H1 (cell line): ENCODE data around the gene SLC6A7. TPM values are rescaled to one million over a fixed set of nuclear protein-coding genes. Genes with fewer than 3 reads are reported as not detected.

ENCODE experiments used
- CTCF ChIA-PET: fragments of 300-600 bp; sonication (Branson Sonifier 250); formaldehyde crosslinking; loops from one replicate; lab custom pipeline; 2021; ENCODE audit not compliant: partially characterized antibody; lab: Charles Lee
- POLR2A ChIA-PET: fragments of 300-600 bp; sonication (Branson Sonifier 250); formaldehyde crosslinking; loops from one replicate; lab custom pipeline; 2021; ENCODE audit warnings: inconsistent platforms; ENCODE audit not compliant: partially characterized antibody; lab: Charles Lee
- DNase-seq, 2 experiments: peaks; one replicate each; pipeline versions ENCODE4 v3.0.0 to v3.0.0-alpha.2; 2010 to 2022; ENCODE audit warnings: low spot score in 2 of 2, low read depth in 1 of 2, mixed read lengths in 1 of 2
- FAIRE-seq: peaks from 2 replicates; lab custom pipeline; 2011; peaks lifted over from hg19 to GRCh38; lab: Jason Lieb, UNC
- H2AFZ ChIP-seq: 2 replicates; pipeline ENCODE4 v1.8.1; 2012; ENCODE audit warnings: low read length, inconsistent platforms
- H2AK5ac ChIP-seq: 2 replicates; pipeline ENCODE4 v1.6.1; 2013; ENCODE audit warnings: low read depth, low read length
- H2BK120ac ChIP-seq: replicated peaks from 2 replicates; pipeline ENCODE3; 2013; ENCODE audit warnings: low read depth, low read length, inconsistent platforms
- H2BK12ac ChIP-seq: 2 replicates; pipeline ENCODE4 v1.6.1; 2013; ENCODE audit warnings: low read depth, low read length
- H2BK15ac ChIP-seq: 2 replicates; pipeline ENCODE4 v1.6.1; 2013; ENCODE audit warnings: low read length
- H2BK20ac ChIP-seq: 2 replicates; pipeline ENCODE4 v1.6.1; 2013; ENCODE audit warnings: low read length
- H2BK5ac ChIP-seq: 2 replicates; pipeline ENCODE4 v1.6.1; 2013; ENCODE audit warnings: low read depth, low read length
- H3K14ac ChIP-seq: 2 replicates; pipeline ENCODE4 v1.6.1; 2013; ENCODE audit warnings: inconsistent platforms; ENCODE audit not compliant: insufficient read length
- H3K18ac ChIP-seq: 2 replicates; pipeline ENCODE4 v1.6.1; 2013; ENCODE audit warnings: low read length; ENCODE audit errors: extremely low read depth
- H3K23ac ChIP-seq: 2 replicates; pipeline ENCODE4 v1.6.1; 2013; ENCODE audit warnings: inconsistent platforms; ENCODE audit not compliant: insufficient read length
- H3K23me2 ChIP-seq: 2 replicates; pipeline ENCODE4 v1.6.1; 2013; ENCODE audit warnings: low read depth, low read length
- H3K27ac ChIP-seq: 2 replicates; pipeline ENCODE4 v1.6.1; 2011; ENCODE audit warnings: low read depth, low read length, inconsistent platforms
- H3K27me3 ChIP-seq, 4 experiments: replicated peaks in 1 of 4; 1 replicate in 1 of 4; 2 replicates in 3 of 4; pipeline versions ENCODE4 v1.6.1 to v1.8.1; 2011 to 2013; ENCODE audit warnings: low read length in 3 of 4, mild to moderate bottlenecking in 3 of 4, inconsistent platforms in 2 of 4, mixed read lengths in 2 of 4, moderate library complexity in 1 of 4; ENCODE audit not compliant: control insufficient read depth in 3 of 4, insufficient read depth in 3 of 4; ENCODE audit errors: extremely low read depth in 1 of 4
- H3K36me3 ChIP-seq, 4 experiments: 2 replicates each; pipeline versions ENCODE4 v1.6.1 to v1.8.1; 2011 to 2013; ENCODE audit warnings: mild to moderate bottlenecking in 4 of 4, low read length in 3 of 4, moderate library complexity in 2 of 4, control low read depth in 1 of 4, inconsistent platforms in 1 of 4; ENCODE audit not compliant: insufficient read depth in 4 of 4, control insufficient read depth in 2 of 4
- H3K4ac ChIP-seq: replicated peaks from 2 replicates; pipeline ENCODE3; 2013; ENCODE audit warnings: low read length, low read depth, mixed read lengths, inconsistent platforms; ENCODE audit not compliant: insufficient read length
- H3K4me1 ChIP-seq, 4 experiments: replicated peaks in 1 of 4; 1 replicate in 1 of 4; 2 replicates in 3 of 4; pipeline versions ENCODE4 v1.6.1 to v1.8.1; 2011 to 2013; ENCODE audit warnings: low read length in 3 of 4, inconsistent platforms in 2 of 4, mixed read lengths in 1 of 4; ENCODE audit not compliant: insufficient read depth in 4 of 4, control insufficient read depth in 3 of 4
- H3K4me2 ChIP-seq, 2 experiments: 2 replicates each; pipeline versions ENCODE4 v1.6.1 to v1.8.1; 2011 to 2013; ENCODE audit warnings: low read depth in 2 of 2, low read length in 2 of 2, control low read depth in 1 of 2, inconsistent platforms in 1 of 2, mild to moderate bottlenecking in 1 of 2; ENCODE audit not compliant: insufficient read depth in 1 of 2
- H3K4me3 ChIP-seq, 4 experiments: fragments of 200-600, 300-600 bp in 1 of 4; sonication (generic), shearing (Covaris generic), sonication (Bioruptor Twin) in 1 of 4; 2 replicates each; pipeline versions ENCODE4 v1.5.1 to v1.8.1; 2011 to 2016; ENCODE audit warnings: low read length in 4 of 4, low read depth in 3 of 4, control low read depth in 2 of 4, inconsistent platforms in 2 of 4, mild to moderate bottlenecking in 2 of 4, mixed read lengths in 1 of 4, moderate library complexity in 1 of 4; ENCODE audit not compliant: insufficient read depth in 2 of 4; ENCODE audit errors: extremely low read depth in 1 of 4
- H3K56ac ChIP-seq: replicated peaks from 2 replicates; pipeline ENCODE3; 2013; ENCODE audit warnings: low read depth, mild to moderate bottlenecking, mixed read lengths, low read length, inconsistent platforms; ENCODE audit not compliant: insufficient read length
- H3K79me1 ChIP-seq: 2 replicates; pipeline ENCODE4 v1.6.1; 2013; ENCODE audit warnings: low read depth, low read length, control low read depth
- H3K79me2 ChIP-seq, 2 experiments: 2 replicates each; pipeline versions ENCODE4 v1.6.1 to v1.8.1; 2012 to 2013; ENCODE audit warnings: low read length in 2 of 2, mild to moderate bottlenecking in 2 of 2, inconsistent platforms in 1 of 2; ENCODE audit not compliant: insufficient read depth in 2 of 2, control insufficient read depth in 1 of 2
- H3K9ac ChIP-seq, 4 experiments: replicated peaks in 1 of 4; 1 replicate in 1 of 4; 2 replicates in 3 of 4; pipeline versions ENCODE4 v1.6.1 to v1.8.1; 2011 to 2013; ENCODE audit warnings: low read depth in 3 of 4, low read length in 3 of 4, control low read depth in 2 of 4, mild to moderate bottlenecking in 2 of 4, moderate library complexity in 2 of 4, inconsistent platforms in 1 of 4; ENCODE audit errors: extremely low read depth in 1 of 4
- H3K9me3 ChIP-seq, 2 experiments: 2 replicates each; pipeline versions ENCODE4 v1.6.1 to v1.8.1; 2012 to 2013; ENCODE audit warnings: mild to moderate bottlenecking in 2 of 2, moderate library complexity in 2 of 2, control low read depth in 1 of 2, inconsistent platforms in 1 of 2, low read depth in 1 of 2, low read length in 1 of 2, mixed read lengths in 1 of 2; ENCODE audit not compliant: insufficient read depth in 2 of 2
- H4K20me1 ChIP-seq, 2 experiments: replicated peaks in 1 of 2; 2 replicates each; pipeline versions ENCODE3 to v1.8.1; 2011 to 2013; ENCODE audit warnings: inconsistent platforms in 2 of 2, low read length in 2 of 2, mild to moderate bottlenecking in 1 of 2; ENCODE audit not compliant: insufficient read depth in 2 of 2, control insufficient read depth in 1 of 2
- H4K5ac ChIP-seq: 2 replicates; pipeline ENCODE4 v1.6.1; 2013; ENCODE audit warnings: low read length, low read depth, mixed read lengths, inconsistent platforms; ENCODE audit not compliant: insufficient read length
- H4K8ac ChIP-seq: 2 replicates; pipeline ENCODE4 v1.8.0; 2013; ENCODE audit warnings: mild to moderate bottlenecking, moderate library complexity, low read length, inconsistent platforms; ENCODE audit not compliant: insufficient read depth; ENCODE audit errors: extremely low read depth
- H4K91ac ChIP-seq: replicated peaks from 2 replicates; pipeline ENCODE3; 2013; ENCODE audit warnings: low read length, mixed read lengths, inconsistent platforms; ENCODE audit not compliant: insufficient read length
- CBX8 ChIP-seq: fragments of 300-800, 300-1000 bp; sonication (generic); IDR thresholded peaks from 2 replicates; pipeline ENCODE4 v1.7.1; 2016; ENCODE audit warnings: low read depth, low read length, borderline replicate concordance
- CEBPB ChIP-seq: IDR thresholded peaks from 2 replicates; pipeline ENCODE4 v1.6.1; 2012; ENCODE audit warnings: low read depth, low read length
- CTCF ChIP-seq, 3 experiments: IDR thresholded peaks; 1 replicate in 2 of 3; 2 replicates in 1 of 3; pipeline versions ENCODE4 v1.5.1 to v1.6.1; 2011; ENCODE audit warnings: low read length in 3 of 3, mild to moderate bottlenecking in 3 of 3, inconsistent platforms in 2 of 3, low read depth in 1 of 3, moderate library complexity in 1 of 3; ENCODE audit not compliant: insufficient read depth in 1 of 3; ENCODE audit errors: control extremely low read depth in 1 of 3
- GABPA ChIP-seq: IDR thresholded peaks from 2 replicates; pipeline ENCODE4 v1.6.1; 2011; ENCODE audit warnings: mild to moderate bottlenecking, low read length, moderate library complexity, borderline replicate concordance; ENCODE audit not compliant: insufficient read depth
- HDAC2 ChIP-seq, 2 experiments: fragments of 300-600 bp in 1 of 2; sonication (generic) in 1 of 2; IDR thresholded peaks; 2 replicates each; pipeline ENCODE4 v1.6.1; 2011 to 2012; ENCODE audit warnings: low read depth in 2 of 2, low read length in 2 of 2, mild to moderate bottlenecking in 2 of 2, moderate library complexity in 2 of 2, borderline replicate concordance in 1 of 2, inconsistent platforms in 1 of 2
- KDM4A ChIP-seq: IDR thresholded peaks from one replicate; pipeline ENCODE4 v1.7.1; 2012; ENCODE audit warnings: low read depth, mild to moderate bottlenecking, moderate library complexity, low read length, inconsistent platforms; ENCODE audit not compliant: severe bottlenecking
- MAX ChIP-seq: IDR thresholded peaks from 2 replicates; pipeline ENCODE4 v1.6.1; 2012; ENCODE audit warnings: inconsistent platforms
- POLR2AphosphoS5 ChIP-seq: IDR thresholded peaks from 2 replicates; pipeline ENCODE4 v1.6.1; 2011; ENCODE audit warnings: low read depth, low read length
- SIX5 ChIP-seq: IDR thresholded peaks from 2 replicates; pipeline ENCODE4 v1.6.1; 2011; ENCODE audit warnings: mild to moderate bottlenecking, low read depth, low read length
- SUZ12 ChIP-seq: fragments of 200-600 bp; sonication (generic); IDR thresholded peaks from 2 replicates; pipeline ENCODE4 v1.6.1; 2012; ENCODE audit warnings: mild to moderate bottlenecking, inconsistent platforms, low read length, moderate library complexity, mixed read lengths
- TEAD4 ChIP-seq: IDR thresholded peaks from 2 replicates; pipeline ENCODE4 v1.6.1; 2012; ENCODE audit warnings: low read depth, low read length, inconsistent platforms, mixed read lengths
- WGBS, 2 experiments: shearing (Covaris generic) in 1 of 2; methylation state at CpG; one replicate each; pipeline versions ENCODE4 v1.1.6 to v1.1.7; 2013 to 2015; ENCODE audit warnings: low lambda C conversion rate in 2 of 2, mixed read lengths in 2 of 2, inconsistent platforms in 1 of 2, low coverage in 1 of 2, missing lambda C conversion rate in 1 of 2; ENCODE audit not compliant: insufficient replicate concordance in 2 of 2, insufficient coverage in 1 of 2, insufficient read length in 1 of 2; ENCODE audit errors: extremely low coverage in 1 of 2, missing lambda C conversion rate in 1 of 2; 5-methylcytosine and 5-hydroxymethylcytosine counted together
- polyA plus RNA-seq, 7 experiments: library from polyadenylated mRNA; depleted of rRNA in 3 of 7; stranded (reverse) in 5 of 7; unstranded in 2 of 7; fragments of >200 nt in 5 of 7; fragments of 200-250 nt in 2 of 7; gene quantifications; 1 replicate in 5 of 7; 2 replicates in 1 of 7; 4 replicates in 1 of 7; pipeline versions ENCODE4 v1.2.1 to v1.2.3, GENCODE V29; 2011 to 2013; ENCODE audit warnings: missing spikeins in 2 of 7, mixed read lengths in 2 of 7
- total RNA-seq: library from RNA; stranded (reverse); fragmentation: NEBNext Ultra II Directional; extraction: Animal tissue kit (Norgen Biotek cat#: 25700); gene quantifications from 2 replicates; pipeline ENCODE4 v1.2.1, GENCODE V29; 2021

Gene SLC6A7
- total and polyA plus RNA-seq, 2 of the 8 experiments (the other 6 are each of a cell fraction or from before 2014, with no cell fraction given) = 0.07 to 0.12 TPM

GRCh38 chr5:150248946-150249345 lies 59.1 kb downstream of the SLC6A7 start:
- no peak for DNase-seq
- Histone ChIP-seq H3K9me3 (no peaks in the 10 kb centered on the region), H3K18ac (no peak overlapping the region), H3K4me1 (no peaks in the 10 kb centered on the region), H2BK5ac (no peak overlapping the region), H3K14ac (no peak overlapping the region), H4K91ac (no peak overlapping the region), H2BK15ac (no peak overlapping the region), H2BK12ac (no peak overlapping the region), H3K27ac (no peak overlapping the region), H4K5ac (no peak overlapping the region), H3K4me2 (no peak overlapping the region), H2BK120ac (no peak overlapping the region), H4K8ac (no peak overlapping the region; the same call in 1 of the 2 replicates), H3K4ac (no peak overlapping the region), H3K79me1 (no peaks in the 10 kb centered on the region), H3K79me2 (no peaks in the 10 kb centered on the region), H3K23ac (no peak overlapping the region), H3K4me3 (no peak overlapping the region), H3K27me3 (no peaks in the 10 kb centered on the region), H3K36me3 (no peaks in the 10 kb centered on the region), H3K9ac (no peak overlapping the region), H2AFZ (no peak overlapping the region), H2AK5ac (no peak overlapping the region), H2BK20ac (no peak overlapping the region), H4K20me1 (no peaks in the 10 kb centered on the region), H3K56ac (no peak overlapping the region), H3K23me2 (no peaks in the 10 kb centered on the region)
- no peak for FAIRE-seq
- CTCF ChIA-PET = interaction anchor here (0.9 to 1.9 kb wide), 7 partner anchors 11 to 76 kb away, joined by 3 to 8 read pairs (median 3); no protein-coding TSS in a partner anchor
- POLR2A ChIA-PET = no interaction called here
- WGBS, 2 experiments = 93% methylated on average over 2 of the region's 3 CpGs; no CpG with 5 or more reads in 1 of the 2 experiments
- TF ChIP-seq MAX (no peak), CTCF (IDR thresholded peaks at IDR 0.05; ENCODE audit: control extremely low read depth in 1 of 3, insufficient read depth in 1 of 3, low read depth in 1 of 3, low read length in 3 of 3) (no peak), SIX5 (no peak), CEBPB (no peak), KDM4A (no peak), GABPA (no peak), POLR2AphosphoS5 (no peak), SUZ12 (no peak), CBX8 (no peak), TEAD4 (no peak), HDAC2 (IDR thresholded peaks at IDR 0.05; ENCODE audit: borderline replicate concordance in 1 of 2, low read depth in 2 of 2, low read length in 2 of 2) (no peak)
